Measurements from ENCODE around the gene SH3PXD2A. TPM values are rescaled to one million over a fixed set of nuclear protein-coding genes. Genes with fewer than 3 reads are reported as not detected.

The SH3PXD2A gene
- total RNA-seq, 1 donor from 2014 or later: 36.8 TPM

GRCh38 chr10:103819493-103819892 lies 35.9 kb downstream of the SH3PXD2A start:
- no peak for TF ChIP-seq CTCF (IDR thresholded peaks at IDR 0.05; ENCODE audit: unreplicated experiment)
- no peak overlapping the region for H3K27ac Mint-ChIP-seq
- no peaks in the 10 kb centered on the region for H3K36me3 Mint-ChIP-seq
- no peak overlapping the region for H3K4me3 Mint-ChIP-seq
- no peaks in the 10 kb centered on the region for H3K9me3 Mint-ChIP-seq
- peaks cover 3% of the 10 kb centered on the region for H3K27me3 Mint-ChIP-seq (ENCODE audit: low read depth)
- DNase-seq (ENCODE audit: low spot score in 2 of 2, unreplicated experiment in 2 of 2): no peak
- H3K4me1 Mint-ChIP-seq: peaks cover 39% of the 10 kb centered on the region

GRCh38 chr10:103818765-103819374 lies 36.5 kb downstream of the SH3PXD2A start:
- TF ChIP-seq CTCF (IDR thresholded peaks at IDR 0.05; ENCODE audit: unreplicated experiment): no peak
- Mint-ChIP-seq H3K9me3 (no peaks in the 10 kb centered on the region), H3K27ac (no peak overlapping the region), H3K4me3 (no peak overlapping the region), H3K27me3 (ENCODE audit: low read depth) (no peaks in the 10 kb centered on the region), H3K36me3 (no peaks in the 10 kb centered on the region), H3K4me1 (peaks cover 32% of the 10 kb centered on the region)
- no peak for DNase-seq (ENCODE audit: low spot score in 2 of 2, unreplicated experiment in 2 of 2)

GRCh38 chr10:103818105-103818504 lies 37.3 kb downstream of the SH3PXD2A start:
- H3K9me3 Mint-ChIP-seq: no peaks in the 10 kb centered on the region
- no peak overlapping the region for H3K4me3 Mint-ChIP-seq
- no peak overlapping the region for H3K27ac Mint-ChIP-seq
- H3K36me3 Mint-ChIP-seq: no peaks in the 10 kb centered on the region
- no peak for TF ChIP-seq CTCF (IDR thresholded peaks at IDR 0.05; ENCODE audit: unreplicated experiment)
- H3K4me1 Mint-ChIP-seq: peaks cover 26% of the 10 kb centered on the region
- no peaks in the 10 kb centered on the region for H3K27me3 Mint-ChIP-seq (ENCODE audit: low read depth)
- DNase-seq (ENCODE audit: low spot score in 2 of 2, unreplicated experiment in 2 of 2): no peak

GRCh38 chr10:103816431-103816830 lies 38.9 kb downstream of the SH3PXD2A start:
- no peak overlapping the region for H3K27ac Mint-ChIP-seq
- no peak for DNase-seq (ENCODE audit: low spot score in 2 of 2, unreplicated experiment in 2 of 2)
- H3K27me3 Mint-ChIP-seq (ENCODE audit: low read depth): no peaks in the 10 kb centered on the region
- no peaks in the 10 kb centered on the region for H3K36me3 Mint-ChIP-seq
- H3K4me1 Mint-ChIP-seq: peaks cover 17% of the 10 kb centered on the region
- no peak for TF ChIP-seq CTCF (IDR thresholded peaks at IDR 0.05; ENCODE audit: unreplicated experiment)
- no peak overlapping the region for H3K4me3 Mint-ChIP-seq
- H3K9me3 Mint-ChIP-seq: no peaks in the 10 kb centered on the region

GRCh38 chr10:103814626-103815370 lies 40.6 kb downstream of the SH3PXD2A start:
- Mint-ChIP-seq H3K36me3 (no peaks in the 10 kb centered on the region), H3K9me3 (no peaks in the 10 kb centered on the region), H3K27me3 (ENCODE audit: low read depth) (no peaks in the 10 kb centered on the region), H3K4me1 (peaks cover 10% of the 10 kb centered on the region), H3K4me3 (no peak overlapping the region), H3K27ac (no peak overlapping the region)
- TF ChIP-seq CTCF (IDR thresholded peaks at IDR 0.05; ENCODE audit: unreplicated experiment): no peak
- DNase-seq (ENCODE audit: low spot score in 2 of 2, unreplicated experiment in 2 of 2): no peak

All from mesothelial cell of epicardium (in vitro differentiated cells).